Adrenal gland (tissue), 5 donors: ENCODE data around the gene SULT6B1.

Experiments used
- POLR2A ChIP-seq, 2 donors: fragments of 450-650 bp; IDR thresholded peaks; one replicate each; pipeline ENCODE4 v1.6.1; 2017; ENCODE audit warnings: antibody characterized with exemption in 2 of 2, mild to moderate bottlenecking in 2 of 2, moderate library complexity in 1 of 2
- TF ChIP-seq, protein P1 (sequence below), 6 experiments: fragments of 450-650 bp in 4 of 6; fragments of 200-600 bp in 2 of 6; sonication (generic) in 1 of 6; IDR thresholded peaks; 1 replicate in 5 of 6; 2 replicates in 1 of 6; pipeline versions ENCODE4 v1.5.1 to v1.8.0; 2016 to 2021; ENCODE audit warnings: antibody characterized with exemption in 6 of 6, mild to moderate bottlenecking in 2 of 6, moderate library complexity in 1 of 6
- donor health status: DM: no; HTN: no; CAD: no.

DNA sequence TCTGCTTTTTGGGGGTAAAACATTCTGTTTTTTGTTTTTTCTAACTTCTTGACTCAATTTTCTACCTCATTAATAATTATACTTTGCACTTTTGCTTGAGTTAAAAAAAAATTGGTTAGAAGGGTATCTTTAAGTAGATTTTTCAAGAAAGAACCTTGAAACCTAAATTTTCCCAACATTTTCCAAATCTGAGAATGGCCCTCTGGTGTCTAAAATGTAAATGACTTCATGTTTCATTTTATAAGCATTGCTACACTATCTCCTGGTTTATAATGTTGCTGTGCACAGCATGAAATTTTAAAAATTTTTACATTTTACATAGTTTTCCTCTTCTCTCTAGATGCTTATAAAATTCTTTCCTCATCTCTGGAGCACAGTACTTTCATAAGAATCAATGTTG lies 45.9 kb downstream of the SULT6B1 start:
- TF ChIP-seq, protein P1, sequence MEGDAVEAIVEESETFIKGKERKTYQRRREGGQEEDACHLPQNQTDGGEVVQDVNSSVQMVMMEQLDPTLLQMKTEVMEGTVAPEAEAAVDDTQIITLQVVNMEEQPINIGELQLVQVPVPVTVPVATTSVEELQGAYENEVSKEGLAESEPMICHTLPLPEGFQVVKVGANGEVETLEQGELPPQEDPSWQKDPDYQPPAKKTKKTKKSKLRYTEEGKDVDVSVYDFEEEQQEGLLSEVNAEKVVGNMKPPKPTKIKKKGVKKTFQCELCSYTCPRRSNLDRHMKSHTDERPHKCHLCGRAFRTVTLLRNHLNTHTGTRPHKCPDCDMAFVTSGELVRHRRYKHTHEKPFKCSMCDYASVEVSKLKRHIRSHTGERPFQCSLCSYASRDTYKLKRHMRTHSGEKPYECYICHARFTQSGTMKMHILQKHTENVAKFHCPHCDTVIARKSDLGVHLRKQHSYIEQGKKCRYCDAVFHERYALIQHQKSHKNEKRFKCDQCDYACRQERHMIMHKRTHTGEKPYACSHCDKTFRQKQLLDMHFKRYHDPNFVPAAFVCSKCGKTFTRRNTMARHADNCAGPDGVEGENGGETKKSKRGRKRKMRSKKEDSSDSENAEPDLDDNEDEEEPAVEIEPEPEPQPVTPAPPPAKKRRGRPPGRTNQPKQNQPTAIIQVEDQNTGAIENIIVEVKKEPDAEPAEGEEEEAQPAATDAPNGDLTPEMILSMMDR (IDR thresholded peaks at IDR 0.05): no peak
- TF ChIP-seq POLR2A (IDR thresholded peaks at IDR 0.05): no peak
